GM18861 (cell line): ENCODE data around the gene FLT4.
"Not testable (repeated sequence)": the region's sequence is repeated elsewhere in the genome, so short reads cannot be mapped to it uniquely, and the experiment has no call there.

ENCODE experiments used
- ATAC-seq: cut with Tn5 transposase; IDR thresholded peaks from one replicate; pipeline ENCODE4 v1.9.1; 2021; ENCODE audit not compliant: unreplicated experiment

The FLT4 gene

GRCh38 chr5:180670586-180671359, 21.4 kb upstream of the FLT4 start:
- no peak for ATAC-seq

- ATAC-seq, result no peak
Measured at GRCh38 chr5:180670157-180670556, 20.8 kb upstream of the FLT4 start.

GRCh38 chr5:180669661-180670060, 20.3 kb upstream of the FLT4 start:
- no peak for ATAC-seq

GRCh38 chr5:180668835-180669596, 19.6 kb upstream of the FLT4 start:
- ATAC-seq, result no peak

GRCh38 chr5:180666812-180667211, 17.4 kb upstream of the FLT4 start:
- ATAC-seq, result no peak

- ATAC-seq, result no peak
Measured at GRCh38 chr5:180665682-180666404, 16.4 kb upstream of the FLT4 start.

- ATAC-seq, result no peak
Measured at GRCh38 chr5:180658774-180659564, 9.6 kb upstream of the FLT4 start.

- ATAC-seq, result not testable (repeated sequence)
Measured at GRCh38 chr5:180655243-180655642, 5.8 kb upstream of the FLT4 start.

GRCh38 chr5:180652771-180653170, 3.4 kb upstream of the FLT4 start:
- no peak for ATAC-seq

- ATAC-seq, result no peak
Measured at GRCh38 chr5:180652346-180652745, 2.9 kb upstream of the FLT4 start.

GRCh38 chr5:180648658-180649296, 623 bp downstream of the FLT4 start:
- ATAC-seq, result no peak

- no peak for ATAC-seq
Measured at GRCh38 chr5:180647941-180648500, 1.4 kb downstream of the FLT4 start.

- ATAC-seq, result no peak
Measured at GRCh38 chr5:180647465-180647864, 1.9 kb downstream of the FLT4 start.

- no peak for ATAC-seq
Measured at GRCh38 chr5:180646963-180647305, 2.5 kb downstream of the FLT4 start.

- no peak for ATAC-seq
Measured at GRCh38 chr5:180646289-180646962, 3.0 kb downstream of the FLT4 start.

GRCh38 chr5:180645274-180646204, 3.9 kb downstream of the FLT4 start:
- ATAC-seq, result no peak

GRCh38 chr5:180644825-180645273, 4.6 kb downstream of the FLT4 start:
- ATAC-seq, result no peak

GRCh38 chr5:180644129-180644824, 5.1 kb downstream of the FLT4 start:
- ATAC-seq, result no peak
